Right lobe of liver (tissue), 6 donors: ENCODE measurements around the gene EHF. TPM values are rescaled to one million over a fixed set of nuclear protein-coding genes. Genes with fewer than 3 reads are reported as not detected.
"Not testable (repeated sequence)": the region's sequence is repeated elsewhere in the genome, so short reads cannot be mapped to it uniquely, and the experiment has no call there.

Experiments used
- ATAC-seq, 4 donors: fragments of 200-7000 bp; cut with Tn5 transposase; one replicate each; pipeline ENCODE4 v1.9.1; 2020; ENCODE audit warnings: mild to moderate bottlenecking in 4 of 4, moderate library complexity in 4 of 4
- DNase-seq, 3 donors: peaks; one replicate each; pipeline ENCODE4 v3.0.0-alpha.2; 2020
- H3K27ac ChIP-seq, 3 donors: fragments of 200-600 bp; one replicate each; pipeline ENCODE4 v1.8.0; 2022
- H3K27me3 ChIP-seq, 2 donors: fragments of 200-600 bp; one replicate each; pipeline ENCODE4 v1.8.0; 2022
- H3K36me3 ChIP-seq, 4 donors: fragments of 200-600 bp; sonication (generic) in 1 of 4; one replicate each; pipeline versions ENCODE4 v1.5.1 to v1.8.0; 2017 to 2022; ENCODE audit warnings: control low read depth in 1 of 4
- H3K4me1 ChIP-seq, 4 donors: fragments of 200-600 bp; sonication (generic) in 1 of 4; one replicate each; pipeline versions ENCODE4 v1.5.1 to v1.8.0; 2017 to 2022; ENCODE audit warnings: control low read depth in 1 of 4
- H3K4me3 ChIP-seq, 3 donors: fragments of 200-600 bp; one replicate each; pipeline ENCODE4 v1.8.0; 2022
- H3K9me3 ChIP-seq, 4 donors: fragments of 200-600 bp; sonication (generic) in 1 of 4; one replicate each; pipeline versions ENCODE4 v1.5.1 to v1.8.0; 2017 to 2022; ENCODE audit warnings: control low read depth in 1 of 4
- CTCF ChIP-seq, 4 donors: fragments of 200-600 bp in 3 of 4; fragments of 450-650 bp in 1 of 4; IDR thresholded peaks; one replicate each; pipeline versions ENCODE4 v1.5.1 to v1.8.0; 2016 to 2022; ENCODE audit warnings: antibody characterized with exemption in 4 of 4, mild to moderate bottlenecking in 2 of 4
- POLR2A ChIP-seq: fragments of 450-650 bp; IDR thresholded peaks from one replicate; pipeline ENCODE4 v1.6.1; 2017; ENCODE audit warnings: antibody characterized with exemption, mild to moderate bottlenecking
- WGBS: methylation state at CpG from one replicate; pipeline ENCODE4 v1.1.6; 2018; ENCODE audit warnings: low coverage, low lambda C conversion rate; ENCODE audit not compliant: insufficient coverage; ENCODE audit errors: missing lambda C conversion rate; 5-methylcytosine and 5-hydroxymethylcytosine counted together
- intact Hi-C, 2 donors: fragments of 100-400 bp; cut with DNase I; formaldehyde crosslinking; loops; one replicate each; pipeline versions ENCODE4 v1.11.2 to v1.14.1; 2022
- total RNA-seq, 6 experiments: library from RNA; depleted of rRNA in 2 of 6; stranded (reverse); fragments of >200 nt in 2 of 6; fragmentation: NEBNext Ultra II Directional in 3 of 6; extraction: Animal tissue kit (Norgen Biotek cat#: 25700) in 3 of 6; gene quantifications; one replicate each; pipeline versions ENCODE4 v1.1.0 to v1.2.4, GENCODE V29; 2016 to 2023
- donor health status: DM: no; HTN: yes; CAD: no.
- donor health status: DM: no; HTN: no; CAD: no.
- donor health status: DM: no; HTN: no; CAD: no.
- donor health status: DM: no; HTN: yes; CAD: no.
- donor health status: DM: no; HTN: yes; CAD: no.

Gene EHF
- total RNA-seq, 6 experiments from 2014 or later, result 1.00 to 3.3 (median 1.5) TPM

GRCh38 chr11:34685864-34686263 lies 65.0 kb downstream of the EHF start:
- ATAC-seq, result no peak
- Histone ChIP-seq H3K9me3 (no peaks in the 10 kb centered on the region), H3K27ac (no peak overlapping the region), H3K4me1 (no peaks in the 10 kb centered on the region), H3K36me3 (no peaks in the 10 kb centered on the region), H3K4me3 (no peak overlapping the region), H3K27me3 (no peaks in the 10 kb centered on the region)
- intact Hi-C loops, result no loop called here
- 87% methylated on average over 2 of the region's 2 CpGs for WGBS
- DNase-seq, result no peak
- TF ChIP-seq POLR2A, result no peak
- TF ChIP-seq CTCF (IDR thresholded peaks at IDR 0.05), result no peak

GRCh38 chr11:34692299-34692698 lies 71.4 kb downstream of the EHF start:
- H3K27me3 ChIP-seq, H3K36me3 ChIP-seq, ATAC-seq, H3K4me3 ChIP-seq, DNase-seq, intact Hi-C loops, H3K27ac ChIP-seq, H3K9me3 ChIP-seq, H3K4me1 ChIP-seq: not testable (repeated sequence)
- WGBS, result no CpG with 5 or more reads among the region's 26 CpGs

- Histone ChIP-seq H3K4me1 (no peaks in the 10 kb centered on the region), H3K27me3 (no peaks in the 10 kb centered on the region), H3K27ac (no peak overlapping the region), H3K36me3 (no peaks in the 10 kb centered on the region), H3K4me3 (no peak overlapping the region), H3K9me3 (no peaks in the 10 kb centered on the region)
- intact Hi-C loops, result no loop called here
- TF ChIP-seq CTCF (IDR thresholded peaks at IDR 0.05) (no peak), POLR2A (no peak)
- ATAC-seq (no peak), DNase-seq (no peak)
Observed at GRCh38 chr11:34696862-34697261, 76.0 kb downstream of the EHF start.

GRCh38 chr11:34706709-34707461 lies 86.0 kb downstream of the EHF start:
- Histone ChIP-seq H3K4me3 (no peak overlapping the region), H3K27me3 (no peaks in the 10 kb centered on the region), H3K9me3 (peaks cover 0 to 9% (median 0%) of the 10 kb centered on the region in 4 donors), H3K36me3 (no peaks in the 10 kb centered on the region), H3K27ac (no peak overlapping the region), H3K4me1 (no peaks in the 10 kb centered on the region)
- DNase-seq, result no peak
- 80% methylated on average over 1 of the region's 2 CpGs for WGBS
- peak in 2 of 4 donors; percentile 35 to 37 for ATAC-seq
- no peak for TF ChIP-seq POLR2A
- no peak for TF ChIP-seq CTCF (IDR thresholded peaks at IDR 0.05)
- intact Hi-C loops, result no loop called here

GRCh38 chr11:34707462-34707840 lies 86.6 kb downstream of the EHF start:
- H3K36me3 ChIP-seq, result no peaks in the 10 kb centered on the region
- intact Hi-C loops, result no loop called here
- no peak overlapping the region for H3K4me3 ChIP-seq
- no peak for ATAC-seq
- TF ChIP-seq CTCF (IDR thresholded peaks at IDR 0.05) (no peak), POLR2A (no peak)
- WGBS, result 40% methylated on average over 1 of the region's 3 CpGs
- no peak overlapping the region for H3K27ac ChIP-seq
- H3K4me1 ChIP-seq, result no peaks in the 10 kb centered on the region
- peaks cover 0 to 9% (median 0%) of the 10 kb centered on the region in 4 donors for H3K9me3 ChIP-seq
- no peaks in the 10 kb centered on the region for H3K27me3 ChIP-seq
- DNase-seq, result no peak

Other genes starting within 250 kb of the EHF start
- gene CAT, start 182.2 kb upstream of the EHF start, total RNA-seq, result 100 to 1,000 TPM; 212 to 450 (median 330) TPM
- under 1 TPM in 2 of 6 experiments, not detected in 4; 0.09 to 0.22 TPM for gene ELF5, start 107.3 kb upstream of the EHF start, total RNA-seq